ENCODE data around the gene BAAT.

The BAAT gene

DNA sequence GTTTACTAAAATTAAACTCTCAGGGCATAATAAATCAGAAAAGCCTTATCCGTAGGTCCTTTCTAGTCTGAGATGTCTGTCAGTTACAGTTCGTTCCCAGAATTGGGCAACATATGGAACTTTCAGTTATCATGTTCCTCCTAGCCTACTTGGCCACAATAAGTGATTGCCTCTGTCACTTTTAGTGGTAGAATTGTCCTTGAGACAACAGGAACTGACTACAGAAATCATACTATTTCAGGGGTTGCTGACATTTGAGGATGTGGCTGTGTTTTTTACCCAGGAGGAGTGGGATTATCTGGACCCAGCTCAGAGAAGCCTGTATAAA is 14.8 kb upstream of the BAAT start:
- Histone ChIP-seq H3K4me1 (peaks cover 34% of the 10 kb centered on the region), H3K4me2 (peak overlapping the region; percentile 87), H3K36me3 (peaks cover 65% of the 10 kb centered on the region), H3K9me3 (peaks cover 46% of the 10 kb centered on the region), H3K9ac (peak overlapping the region; percentile 95), H3K27me3 (no peaks in the 10 kb centered on the region), H3K27ac (peak overlapping the region; percentile 88), H3K4me3 (peak overlapping the region; percentile 88), H4K20me1 (no peaks in the 10 kb centered on the region)
- TF ChIP-seq Cebpa-rat (IDR thresholded peaks at IDR 0.05) = no peak

DNA sequence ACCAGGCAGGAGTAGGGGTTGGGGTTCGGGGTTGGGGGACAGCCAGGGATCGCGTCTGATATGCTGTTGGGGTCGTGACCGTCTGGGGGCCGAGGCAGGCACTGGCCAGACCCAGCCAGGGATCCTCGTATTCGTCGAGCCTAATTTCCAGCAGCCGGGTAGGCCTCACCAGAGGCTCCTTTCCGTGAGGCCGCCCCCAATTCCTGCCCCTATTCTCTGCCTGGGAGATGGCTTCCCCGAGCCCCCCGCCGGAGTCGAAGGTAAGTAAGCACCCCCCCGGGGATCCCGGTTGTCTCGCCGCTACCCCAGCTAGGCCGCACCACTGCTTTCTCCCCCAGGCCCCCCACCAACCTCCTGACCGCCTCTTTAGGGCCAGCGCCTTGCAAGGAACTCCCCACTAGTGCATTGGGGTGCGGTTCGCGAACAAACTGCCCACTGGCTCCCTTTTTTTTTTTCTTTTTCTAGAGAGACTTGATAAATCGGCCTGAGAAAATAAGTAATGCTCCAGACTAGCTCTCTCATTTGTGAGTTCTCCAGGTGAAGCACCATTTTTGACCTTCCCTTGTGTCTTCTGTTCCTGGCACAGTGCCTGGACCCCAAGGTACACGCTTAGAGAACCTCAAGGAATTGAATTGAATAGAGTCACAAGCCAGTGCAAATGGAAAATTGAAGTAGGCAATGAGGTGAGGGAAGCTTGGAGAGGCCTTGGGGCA is 14.3 kb upstream of the BAAT start:
- peak overlapping the region; percentile 88 for H3K27ac ChIP-seq
- H3K36me3 ChIP-seq = peaks cover 68% of the 10 kb centered on the region
- TF ChIP-seq Cebpa-rat (IDR thresholded peaks at IDR 0.05) = no peak

GRCh38 chr9:101398068-101398929 is 13.5 kb upstream of the BAAT start, which contains the start of the genes MRPL50 and ZNF189:
TSS of gene MRPL50 (minus strand) at chr9:101398618. CDS start at chr9:101398592, 26 bp downstream.
TSS of gene ZNF189 (plus strand) at chr9:101398851. CDS start at chr9:101399157, 306 bp downstream.
- H3K36me3 ChIP-seq = peaks cover 66% of the 10 kb centered on the region
- TF ChIP-seq Cebpa-rat (IDR thresholded peaks at IDR 0.05) = no peak
- no peaks in the 10 kb centered on the region for H4K20me1 ChIP-seq
- H3K27ac ChIP-seq = peak within 1 kb of the TSS; percentile 92
- H3K4me1 ChIP-seq = peaks cover 34% of the 10 kb centered on the region
- H3K4me2 ChIP-seq = peak within 1 kb of the TSS; percentile 87
- H3K4me3 ChIP-seq = peak within 1 kb of the TSS; percentile 88
- peak within 1 kb of the TSS; percentile 95 for H3K9ac ChIP-seq
- H3K9me3 ChIP-seq = peaks cover 51% of the 10 kb centered on the region
- H3K27me3 ChIP-seq = no peaks in the 10 kb centered on the region

More for the DNA sequence above, 14.3 kb upstream of the BAAT start:
- Histone ChIP-seq H3K9ac (peak overlapping the region; percentile 95), H3K4me3 (peak overlapping the region; percentile 88), H3K4me1 (peaks cover 34% of the 10 kb centered on the region), H3K4me2 (peak overlapping the region; percentile 87), H3K9me3 (peaks cover 51% of the 10 kb centered on the region), H4K20me1 (no peaks in the 10 kb centered on the region), H3K27me3 (no peaks in the 10 kb centered on the region)

- peaks cover 66% of the 10 kb centered on the region for H3K36me3 ChIP-seq
- no peak for TF ChIP-seq Cebpa-rat (IDR thresholded peaks at IDR 0.05)
- H3K4me2 ChIP-seq = peak overlapping the region; percentile 87
- peaks cover 34% of the 10 kb centered on the region for H3K4me1 ChIP-seq
- peak overlapping the region; percentile 92 for H3K27ac ChIP-seq
- H3K27me3 ChIP-seq = no peaks in the 10 kb centered on the region
- peaks cover 51% of the 10 kb centered on the region for H3K9me3 ChIP-seq
- H4K20me1 ChIP-seq = peaks cover under 1% of the 10 kb centered on the region; the same call in 1 of the 2 replicates
- peak overlapping the region; percentile 93 for H3K9ac ChIP-seq
- H3K4me3 ChIP-seq = peak overlapping the region; percentile 88
Observed at GRCh38 chr9:101397746-101398067, 12.9 kb upstream of the BAAT start.

DNA sequence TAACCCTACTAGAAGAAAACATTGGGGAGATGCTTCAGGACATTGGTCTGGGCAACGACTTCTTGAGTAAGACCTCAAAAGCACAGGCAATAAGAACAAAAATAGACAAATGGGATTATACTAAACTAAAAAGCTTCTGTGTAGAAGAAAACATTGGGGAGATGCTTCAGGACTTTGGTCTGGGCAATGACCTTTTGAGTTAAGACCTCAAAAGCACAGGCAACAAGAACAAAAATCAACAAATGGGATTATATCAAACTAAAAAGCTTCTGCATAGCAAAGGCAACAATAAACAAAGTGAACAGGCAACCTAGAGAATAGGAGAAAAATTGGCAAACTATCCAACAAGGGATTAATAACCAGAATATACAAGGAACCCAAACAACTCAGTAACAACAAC is 9.9 kb upstream of the BAAT start:
- Histone ChIP-seq H3K4me1 (peaks cover 19% of the 10 kb centered on the region), H3K4me3 (no peak overlapping the region), H3K36me3 (peaks cover 56% of the 10 kb centered on the region), H3K9ac (no peak overlapping the region), H3K27me3 (no peaks in the 10 kb centered on the region), H3K27ac (no peak overlapping the region), H3K9me3 (peaks cover 42% of the 10 kb centered on the region), H4K20me1 (peaks cover 26% of the 10 kb centered on the region; the same call in 1 of the 2 replicates), H3K4me2 (no peak overlapping the region)
- TF ChIP-seq Cebpa-rat (IDR thresholded peaks at IDR 0.05) = no peak

GRCh38 chr9:101393135-101393534 is 8.3 kb upstream of the BAAT start:
- Histone ChIP-seq H3K36me3 (peaks cover 69% of the 10 kb centered on the region), H4K20me1 (peaks cover 26% of the 10 kb centered on the region; the same call in 1 of the 2 replicates), H3K27me3 (no peaks in the 10 kb centered on the region), H3K4me2 (no peak overlapping the region), H3K4me1 (peaks cover 17% of the 10 kb centered on the region), H3K4me3 (no peak overlapping the region), H3K27ac (no peak overlapping the region), H3K9ac (no peak overlapping the region), H3K9me3 (peaks cover 42% of the 10 kb centered on the region)
- no peak for TF ChIP-seq Cebpa-rat (IDR thresholded peaks at IDR 0.05)

DNA sequence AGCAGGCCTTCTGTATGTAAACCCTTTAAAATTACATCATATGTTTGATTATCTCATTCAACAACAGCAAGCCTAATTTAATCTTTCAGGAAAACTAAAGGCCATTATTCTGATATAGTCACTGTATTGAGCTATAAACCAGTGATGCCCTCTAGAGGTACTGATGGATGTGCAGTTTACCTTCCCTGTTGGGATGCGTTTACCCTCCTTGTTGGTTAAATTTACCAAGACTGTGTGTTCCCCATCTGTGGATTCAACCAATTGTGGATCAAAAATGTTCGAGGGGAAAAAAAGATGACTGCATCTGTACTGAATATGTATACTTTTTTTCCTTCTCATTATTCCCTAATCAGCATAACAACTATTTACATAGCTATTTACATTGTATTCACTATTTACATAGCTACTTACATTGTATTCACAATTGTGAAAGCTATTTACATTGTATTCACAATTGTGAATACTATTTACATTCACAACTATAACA is 3.7 kb upstream of the BAAT start:
- H3K27ac ChIP-seq = no peak overlapping the region
- H3K9ac ChIP-seq = no peak overlapping the region
- H3K4me3 ChIP-seq = no peak overlapping the region
- peaks cover 26% of the 10 kb centered on the region; the same call in 1 of the 2 replicates for H4K20me1 ChIP-seq
- H3K27me3 ChIP-seq = no peaks in the 10 kb centered on the region
- peaks cover 26% of the 10 kb centered on the region for H3K9me3 ChIP-seq
- no peak for TF ChIP-seq Cebpa-rat (IDR thresholded peaks at IDR 0.05)
- H3K4me1 ChIP-seq = no peaks in the 10 kb centered on the region
- H3K36me3 ChIP-seq = peaks cover 55% of the 10 kb centered on the region
- H3K4me2 ChIP-seq = no peak overlapping the region

DNA sequence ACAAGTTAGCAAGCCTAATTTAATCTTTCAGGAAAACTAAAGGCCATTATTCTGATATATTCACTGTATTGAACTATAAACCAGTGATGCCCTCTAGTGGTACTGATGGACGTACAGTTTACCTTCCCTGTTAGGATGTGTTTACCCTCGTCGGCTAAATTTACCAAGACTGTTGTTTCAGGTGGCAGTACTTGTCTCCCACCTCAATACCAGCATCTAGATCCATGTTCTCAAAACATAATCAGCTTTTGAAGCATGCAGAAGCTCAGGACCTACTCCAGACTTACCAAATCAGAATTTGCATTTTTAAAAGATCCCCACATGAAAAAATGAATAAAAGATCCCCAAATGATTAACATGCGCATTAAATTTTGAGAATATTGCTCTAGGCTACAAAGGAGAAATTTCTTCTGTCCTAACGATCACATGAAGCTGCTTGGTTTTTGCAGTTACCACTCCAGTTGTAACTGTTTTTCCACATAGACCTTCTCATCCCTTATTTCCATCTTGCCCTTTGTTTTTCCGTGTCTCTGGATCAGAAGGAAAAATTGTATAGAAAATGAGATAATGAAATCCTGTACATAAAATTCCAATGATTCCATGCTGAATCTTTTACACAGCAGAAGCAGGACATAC is 3.2 kb upstream of the BAAT start:
- no peak overlapping the region for H3K9ac ChIP-seq
- H3K27ac ChIP-seq = no peak overlapping the region
- peaks cover 51% of the 10 kb centered on the region for H3K36me3 ChIP-seq
- no peaks in the 10 kb centered on the region for H3K4me1 ChIP-seq
- TF ChIP-seq Cebpa-rat (IDR thresholded peaks at IDR 0.05) = no peak
- peaks cover 20% of the 10 kb centered on the region for H3K9me3 ChIP-seq
- no peak overlapping the region for H3K4me3 ChIP-seq
- no peak overlapping the region for H3K4me2 ChIP-seq
- peaks cover 26% of the 10 kb centered on the region; the same call in 1 of the 2 replicates for H4K20me1 ChIP-seq
- no peaks in the 10 kb centered on the region for H3K27me3 ChIP-seq

GRCh38 chr9:101383361-101383760 is 1.4 kb downstream of the BAAT start:
- Histone ChIP-seq H3K4me1 (no peaks in the 10 kb centered on the region), H4K20me1 (no peaks in the 10 kb centered on the region), H3K4me2 (no peak overlapping the region), H3K4me3 (no peak overlapping the region), H3K9ac (no peak overlapping the region), H3K9me3 (peaks cover 20% of the 10 kb centered on the region), H3K27ac (no peak overlapping the region), H3K27me3 (no peaks in the 10 kb centered on the region), H3K36me3 (peaks cover 20% of the 10 kb centered on the region)
- no peak for TF ChIP-seq Cebpa-rat (IDR thresholded peaks at IDR 0.05)
